Activated T-cell treated with anti-CD3 and anti-CD28 coated beads for 24 hours (primary cell): ENCODE measurements around the gene NEU4.
"Not testable (repeated sequence)": the region's sequence is repeated elsewhere in the genome, so short reads cannot be mapped to it uniquely, and the experiment has no call there.

Experiments
- DNase-seq: peaks from one replicate; pipeline ENCODE4 v3.0.0-alpha.2; 2020; ENCODE audit warnings: low read depth

The NEU4 gene

DNA sequence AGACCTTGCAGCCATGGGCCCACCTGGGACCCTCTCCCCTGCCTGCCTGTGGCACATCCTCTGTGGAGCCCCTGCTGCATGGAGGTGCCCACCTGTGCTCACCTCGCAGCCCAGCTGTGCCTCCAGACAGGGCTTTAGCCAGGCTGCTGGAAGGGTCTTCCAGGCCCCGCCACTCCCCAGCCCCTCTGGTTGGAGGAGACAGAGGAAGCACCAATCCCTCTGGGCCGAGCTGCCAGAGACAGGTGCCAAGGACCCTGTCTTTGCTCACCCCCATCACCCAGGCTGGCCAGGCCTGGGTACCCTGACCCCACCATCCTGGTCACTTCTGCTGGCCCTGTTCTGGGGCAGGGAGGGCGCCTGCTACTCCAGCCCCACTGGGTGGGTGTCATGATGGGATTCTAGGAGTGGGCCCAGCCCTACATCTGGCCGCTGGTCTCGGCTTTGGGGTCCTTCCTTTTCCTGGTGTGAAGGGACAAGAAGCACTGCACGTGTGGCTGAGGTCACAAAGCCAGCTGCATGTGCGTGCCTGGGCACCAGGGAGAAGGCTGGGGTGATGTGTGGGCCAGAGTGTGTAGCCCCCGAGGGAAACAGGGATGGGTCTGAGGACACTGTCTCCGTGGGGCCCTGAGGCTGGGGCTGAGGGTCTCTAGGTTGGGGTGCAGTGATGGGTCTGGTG, 9.3 kb upstream of the NEU4 start:
- DNase-seq = no peak

DNA sequence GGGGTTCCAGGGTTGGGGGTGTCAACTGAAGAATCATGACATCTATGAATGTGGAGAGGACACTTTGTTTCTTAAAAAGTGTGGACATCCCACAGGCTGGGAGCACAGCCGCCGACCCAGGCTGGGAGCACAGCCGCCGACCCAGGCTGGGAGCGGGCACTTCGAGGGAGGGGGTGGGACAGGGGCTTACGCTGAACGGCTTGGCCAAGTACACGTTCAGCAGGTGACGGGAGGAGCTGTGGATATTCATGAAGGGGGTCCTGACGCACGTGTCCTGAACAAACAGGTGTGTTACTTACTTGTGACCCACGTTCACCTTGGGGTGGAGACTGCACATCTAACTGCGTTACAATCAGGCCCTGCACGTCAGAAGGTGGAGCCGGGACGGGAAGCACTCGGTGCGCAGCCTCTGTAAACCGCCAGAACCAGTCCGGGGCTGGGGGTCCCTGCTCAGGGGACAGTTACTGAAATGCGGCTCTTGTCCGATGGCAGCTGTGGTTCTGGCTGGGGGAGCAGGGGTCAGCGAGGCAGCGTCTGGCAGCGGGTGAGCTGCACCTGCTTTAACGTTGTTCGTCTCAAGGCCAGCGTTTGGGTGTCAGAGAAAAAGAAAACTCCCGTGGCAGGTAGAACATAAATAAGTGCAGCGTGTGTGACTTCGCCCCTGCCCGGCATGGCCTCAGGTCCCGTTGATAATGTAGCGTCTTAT, 8.6 kb upstream of the NEU4 start:
- DNase-seq = not testable (repeated sequence)

DNA sequence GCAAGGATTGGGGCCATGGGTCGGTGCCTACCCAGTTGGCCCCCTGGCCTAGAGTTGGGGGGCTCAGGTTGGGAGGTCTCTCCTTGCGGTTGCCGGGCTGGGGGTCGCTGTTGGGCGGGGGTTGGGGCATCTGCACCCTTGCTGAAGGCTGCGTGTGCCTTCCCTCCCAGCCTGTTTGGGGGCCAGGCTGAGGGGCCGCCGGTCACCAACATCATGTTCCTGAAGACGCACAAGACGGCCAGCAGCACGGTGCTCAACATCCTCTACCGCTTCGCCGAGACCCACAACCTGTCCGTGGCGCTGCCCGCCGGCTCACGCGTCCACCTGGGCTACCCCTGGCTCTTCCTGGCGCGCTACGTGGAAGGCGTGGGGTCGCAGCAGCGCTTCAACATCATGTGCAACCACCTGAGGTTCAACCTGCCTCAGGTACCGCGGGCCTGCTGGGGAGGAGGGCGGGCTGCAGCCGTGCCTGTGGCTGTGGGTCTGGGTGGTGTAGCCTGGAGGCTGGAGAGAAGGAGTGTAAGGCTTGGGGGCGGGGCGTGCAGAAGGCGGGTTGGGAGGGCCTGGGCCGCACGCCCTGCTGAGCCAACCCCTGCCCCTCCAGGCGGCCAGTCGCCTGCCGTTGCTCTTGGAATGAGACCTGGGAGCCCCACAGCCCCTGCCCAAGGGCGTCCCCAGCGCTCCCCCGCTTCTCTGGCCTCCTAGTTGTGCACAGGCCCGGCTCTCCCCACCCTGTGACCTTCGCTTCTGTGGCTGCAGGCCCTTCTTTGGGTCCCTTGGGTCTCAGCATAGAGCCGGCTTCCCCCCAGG, 7.2 kb upstream of the NEU4 start:
- no peak for DNase-seq

GRCh38 chr2:241802421-241803318, 6.3 kb upstream of the NEU4 start:
- DNase-seq = no peak

GRCh38 chr2:241803387-241804325, 5.3 kb upstream of the NEU4 start:
- peak; percentile 31 for DNase-seq

GRCh38 chr2:241804326-241805229, 4.4 kb upstream of the NEU4 start:
- no peak for DNase-seq

GRCh38 chr2:241806217-241806616, 2.8 kb upstream of the NEU4 start:
- DNase-seq = not testable (repeated sequence)

DNA sequence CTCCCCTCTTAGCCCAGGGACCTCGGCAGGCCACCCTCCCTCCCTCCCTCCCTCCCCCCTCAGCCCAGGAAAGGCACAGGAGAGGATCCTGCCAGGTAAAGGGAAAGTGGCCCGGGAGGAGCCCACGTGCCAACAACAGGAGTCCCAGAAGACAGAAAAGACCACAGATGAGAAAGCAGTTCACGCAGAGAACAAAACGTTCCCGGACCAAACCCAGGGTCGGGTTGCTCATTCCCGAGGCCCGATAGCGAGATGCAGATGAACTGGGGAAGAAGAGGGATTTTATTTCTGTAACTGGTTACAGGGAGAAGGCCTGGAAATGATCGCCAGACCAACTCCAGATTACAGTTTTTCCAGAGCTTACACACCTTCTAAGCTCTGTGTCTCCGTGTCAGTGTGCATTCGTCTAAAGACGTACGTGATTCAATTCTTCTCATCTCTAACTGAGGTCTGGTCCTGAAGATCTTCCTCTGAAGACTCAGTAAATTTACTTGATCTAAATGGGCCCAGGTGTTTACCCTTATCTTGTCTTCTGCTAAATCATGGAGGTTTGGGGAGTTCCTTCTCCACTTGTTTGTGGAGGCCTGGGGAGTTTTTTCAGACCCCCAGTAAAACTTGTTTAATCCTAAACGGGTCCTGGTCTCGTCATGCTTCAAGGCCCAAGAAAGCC, 807 bp upstream of the NEU4 start:
- no peak for DNase-seq

DNA sequence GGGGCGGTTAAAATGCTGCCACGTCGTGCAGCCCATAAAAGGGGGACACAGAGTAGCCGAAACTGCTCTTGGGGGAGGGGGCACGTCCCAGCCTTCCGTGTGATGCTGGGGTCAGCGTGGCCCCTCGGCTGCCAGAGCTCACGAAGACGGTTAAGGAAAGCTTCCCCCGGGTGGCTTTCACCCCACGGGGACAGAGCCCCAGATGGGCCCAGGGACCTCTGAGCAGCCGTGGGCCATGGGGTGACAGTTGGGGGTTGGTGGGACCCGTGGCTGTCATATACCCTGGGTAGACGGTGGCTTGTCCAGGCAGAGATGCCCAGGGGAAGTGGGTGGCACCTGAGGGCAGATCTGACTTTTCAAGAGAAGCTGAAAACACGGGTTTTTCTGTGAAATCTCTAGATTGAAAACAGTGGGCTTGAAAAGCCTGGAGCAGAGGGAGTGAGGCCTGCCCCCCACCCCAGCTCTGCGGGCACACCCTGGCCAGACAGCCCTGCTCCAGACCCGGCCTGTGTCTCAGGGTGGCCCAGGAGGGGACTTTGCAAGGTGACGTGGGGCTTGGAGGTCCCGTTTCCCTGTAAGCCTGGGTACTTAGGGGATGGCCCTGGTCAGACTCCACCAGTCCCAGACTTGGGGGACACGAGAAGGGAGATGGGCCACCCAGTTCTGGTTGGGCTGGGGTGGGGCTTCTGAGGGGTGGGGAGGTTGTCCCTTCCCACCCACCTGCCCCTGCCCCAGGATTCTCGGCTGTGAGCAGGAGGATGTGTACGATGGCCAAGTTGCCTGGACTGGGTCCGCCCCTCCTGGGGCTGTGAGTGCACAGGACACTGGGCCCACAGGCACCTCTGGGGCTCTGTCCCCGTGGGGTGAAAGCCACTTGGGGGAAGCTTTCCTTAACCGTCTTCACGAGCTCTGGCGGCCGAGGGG, 652 bp downstream of the NEU4 start:
- no peak for DNase-seq

DNA sequence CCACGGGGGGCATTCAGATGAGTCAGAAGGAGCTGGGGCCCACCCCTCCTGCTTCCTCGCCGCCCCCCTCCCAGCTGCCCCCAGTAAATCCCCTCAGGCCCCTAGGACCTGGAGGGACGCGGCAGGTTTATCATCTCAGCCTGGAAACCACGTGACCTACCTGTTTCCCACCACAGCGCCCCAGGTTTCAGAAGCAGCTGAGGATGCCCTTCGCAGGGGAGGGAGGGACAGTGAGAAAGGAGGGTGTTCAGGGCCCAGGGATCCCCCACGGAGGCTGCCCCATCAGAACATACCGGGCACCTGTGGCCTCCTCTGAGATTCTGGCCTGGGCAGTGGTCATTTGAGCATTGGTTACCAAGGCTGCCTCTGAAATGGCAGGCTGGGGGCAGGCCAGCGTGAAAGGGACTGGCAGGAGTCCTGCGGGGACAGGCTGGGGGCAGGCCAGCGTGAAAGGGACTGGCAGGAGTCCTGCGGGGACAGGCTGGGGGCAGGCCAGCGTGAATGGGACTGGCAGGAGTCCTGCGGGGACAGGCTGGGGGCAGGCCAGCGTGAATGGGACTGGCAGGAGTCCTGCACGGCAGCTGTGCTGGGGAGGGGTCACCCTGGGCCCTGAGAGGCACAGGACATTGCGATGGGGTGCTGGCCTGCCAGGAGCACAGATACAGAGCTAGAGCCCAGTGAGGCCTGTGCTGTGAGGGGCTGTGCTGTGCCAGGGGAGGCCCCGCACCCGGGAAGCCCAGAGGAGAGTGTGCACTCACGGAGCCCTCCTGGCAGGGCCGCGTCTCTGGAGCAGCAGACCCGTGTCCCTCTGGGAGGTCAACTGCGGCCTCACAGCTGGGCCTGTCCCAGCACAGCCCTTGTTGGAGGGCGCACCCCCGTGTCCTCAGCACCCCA, 1.6 kb downstream of the NEU4 start:
- no peak for DNase-seq

- no peak for DNase-seq
Measured at GRCh38 chr2:241811201-241811951, 2.4 kb downstream of the NEU4 start.

GRCh38 chr2:241811952-241812729, 3.1 kb downstream of the NEU4 start:
- no peak for DNase-seq

DNA sequence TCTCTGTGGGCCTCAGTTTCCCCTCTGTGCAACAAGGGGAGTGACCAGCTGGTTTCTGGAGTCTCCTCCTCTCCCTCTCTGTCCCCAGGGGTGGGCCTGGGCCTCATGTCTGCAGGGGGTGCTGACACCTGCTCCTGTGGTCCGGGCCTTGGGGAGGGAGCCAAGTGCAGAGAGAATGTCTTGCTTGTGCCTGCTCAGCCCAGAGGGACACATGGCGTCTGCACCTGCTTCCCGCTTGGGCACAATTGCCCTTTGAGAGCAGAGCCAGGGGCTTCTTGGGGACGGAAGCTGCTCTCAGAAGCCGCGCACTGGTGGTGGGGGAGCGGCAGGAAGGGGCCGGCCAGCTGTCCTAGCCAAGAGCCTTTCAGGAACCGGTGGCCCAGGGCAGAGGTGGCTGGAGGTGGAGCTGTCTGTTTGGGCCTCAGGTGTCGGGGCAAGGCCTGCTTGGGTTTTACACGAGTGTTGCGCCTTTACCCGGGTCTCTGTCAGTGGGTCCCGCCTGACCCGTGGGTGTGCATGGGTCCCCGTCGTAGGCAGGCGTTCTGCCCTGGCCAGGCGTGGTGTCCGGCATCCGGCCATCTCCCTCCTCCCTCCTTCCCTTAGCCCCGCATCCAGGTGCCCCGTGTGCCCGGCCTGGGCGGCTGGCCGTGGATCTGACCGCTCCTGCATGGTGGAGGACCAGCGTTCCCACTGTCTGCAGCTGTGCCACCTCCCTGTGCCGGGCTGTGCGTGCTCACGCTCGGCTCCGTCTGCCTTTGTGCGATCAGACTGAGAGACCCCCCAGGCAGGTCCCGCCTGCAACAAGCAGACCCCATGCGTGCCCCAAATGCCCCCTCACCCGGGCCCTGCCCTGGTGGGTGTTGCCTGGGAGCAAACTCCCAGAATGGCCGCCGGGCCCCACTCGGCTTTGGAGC, 4.0 kb downstream of the NEU4 start:
- DNase-seq = no peak

- no peak for DNase-seq
Measured at GRCh38 chr2:241813644-241814392, 4.8 kb downstream of the NEU4 start.
